HCT116 (cell line): ENCODE measurements around the gene FAM13A.

Experiments used
- CTCF ChIP-seq, 3 experiments: fragments of 200-600 bp in 1 of 3; sonication (generic) in 1 of 3; IDR thresholded peaks in 2 of 3; conservative IDR thresholded peaks in 1 of 3; 2 replicates each; pipeline ENCODE4 v1.5.1; 2012 to 2017; ENCODE audit warnings: low read depth in 2 of 3, low read length in 2 of 3, antibody characterized with exemption in 1 of 3, borderline replicate concordance in 1 of 3, control low read depth in 1 of 3, mild to moderate bottlenecking in 1 of 3, mixed read lengths in 1 of 3, mixed run types in 1 of 3, moderate library complexity in 1 of 3; ENCODE audit not compliant: insufficient read depth in 1 of 3
- FOSL1 ChIP-seq: IDR thresholded peaks from 2 replicates; pipeline ENCODE4 v1.6.1; 2012; ENCODE audit warnings: low read depth
- POLR2A ChIP-seq: IDR thresholded peaks from 2 replicates; pipeline ENCODE4 v1.7.0; 2011; ENCODE audit warnings: borderline replicate concordance; ENCODE audit not compliant: insufficient read depth, insufficient read length; ENCODE audit errors: extremely low read depth
- POLR2AphosphoS5 ChIP-seq: IDR thresholded peaks from 2 replicates; pipeline ENCODE4 v1.6.1; 2011; ENCODE audit warnings: mild to moderate bottlenecking, low read depth, low read length, moderate library complexity
- RAD21 ChIP-seq: IDR thresholded peaks from 2 replicates; pipeline ENCODE4 v1.6.1; 2012; ENCODE audit warnings: low read depth, mild to moderate bottlenecking
- REST ChIP-seq: IDR thresholded peaks from 2 replicates; pipeline ENCODE4 v1.6.1; 2012; ENCODE audit warnings: low read depth
- YY1 ChIP-seq: IDR thresholded peaks from 2 replicates; pipeline ENCODE4 v1.6.1; 2011; ENCODE audit warnings: low read length, low read depth, moderate library complexity, mild to moderate bottlenecking; ENCODE audit not compliant: insufficient replicate concordance; ENCODE audit errors: extremely low read depth
- ZFX ChIP-seq: fragments of 450-650 bp; IDR thresholded peaks from 2 replicates; pipeline ENCODE4 v1.6.1; 2017

- no peak for TF ChIP-seq REST
- no peak for TF ChIP-seq CTCF (IDR thresholded peaks at IDR 0.05 in 2 of 3, conservative IDR thresholded peaks at IDR 0.05 in 1 of 3; ENCODE audit: borderline replicate concordance in 1 of 3, insufficient read depth in 1 of 3, low read depth in 2 of 3, low read length in 2 of 3)
- TF ChIP-seq POLR2AphosphoS5: no peak
- no peak for TF ChIP-seq ZFX
- no peak for TF ChIP-seq YY1
- TF ChIP-seq POLR2A: no peak
- TF ChIP-seq FOSL1: no peak
- no peak for TF ChIP-seq RAD21
These were observed 148.5 kb downstream of the FAM13A start for GRCh38 chr4:88908521-88908920.
